A549 treated with RU486 at 1 μM for 4 hours (cell line): ENCODE results near the gene TFPI2. TPM values are rescaled to one million over a fixed set of nuclear protein-coding genes. Genes with fewer than 3 reads are reported as not detected.

Experiments used
- total RNA-seq: library from RNA; stranded (reverse); fragments of 200-300 nt; extraction: Qiagen RNA extraction; gene quantifications from 5 replicates; pipeline ENCODE4 v1.2.3, GENCODE V29; 2022; ENCODE audit warnings: low read depth

TFPI2 gene, protein sequence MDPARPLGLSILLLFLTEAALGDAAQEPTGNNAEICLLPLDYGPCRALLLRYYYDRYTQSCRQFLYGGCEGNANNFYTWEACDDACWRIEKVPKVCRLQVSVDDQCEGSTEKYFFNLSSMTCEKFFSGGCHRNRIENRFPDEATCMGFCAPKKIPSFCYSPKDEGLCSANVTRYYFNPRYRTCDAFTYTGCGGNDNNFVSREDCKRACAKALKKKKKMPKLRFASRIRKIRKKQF
- 253 to 321 TPM (median 285 TPM) in 5 replicates for total RNA-seq

GRCh38 chr7:93890464-93891068 is at the start of gene TFPI2:
TSS of gene TFPI2 (minus strand) at chr7:93890753. CDS start at chr7:93890678, 75 bp downstream.

GRCh38 chr7:93921607-93922566 is 31.3 kb upstream of the TFPI2 start, which contains the start of gene GNG11:
TSS of gene GNG11 (plus strand) at chr7:93921735. CDS start at chr7:93922138, 403 bp downstream.

DNA sequence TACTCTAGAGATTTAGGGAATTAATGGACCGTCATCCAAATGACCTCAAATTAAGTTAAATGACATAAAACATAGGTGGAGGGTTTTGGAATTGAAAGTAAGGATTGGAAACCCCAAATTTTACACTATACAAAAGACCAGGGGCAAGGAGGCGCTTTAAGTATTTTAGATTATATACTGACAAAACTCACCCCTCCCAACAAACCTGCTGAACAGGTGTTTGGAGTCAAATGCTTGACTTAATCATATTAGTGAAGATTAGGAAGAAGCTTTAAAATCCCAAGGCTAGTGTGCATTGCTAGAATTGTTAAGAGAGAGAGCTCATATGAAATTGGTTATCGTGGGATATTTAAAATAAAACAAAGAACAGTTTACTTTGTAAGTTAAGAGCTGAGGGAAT is 15.7 kb upstream of the TFPI2 start, which contains the start of gene GNGT1:
Gene GNGT1 (plus strand): TSS at position 301 of the 400 bp plus-strand sequence. CDS start 180 bp downstream, outside the sequence.

Other genes with a start within 250 kb of the TFPI2 start
- gene GNGT1, start 15.8 kb upstream of the TFPI2 start, total RNA-seq = not detected in 5 replicates
- 24.5 to 40.8 TPM (median 35.6 TPM) in 5 replicates for gene GNG11, start 31.0 kb upstream of the TFPI2 start, total RNA-seq
- gene BET1, start 113.6 kb upstream of the TFPI2 start, total RNA-seq = 25.1 to 29.5 TPM (median 25.7 TPM) in 5 replicates